ENCODE data around the gene ZFP36L1.
A peak's percentile ranks its signal among the peaks of the same experiment; 100 is the strongest.

Gene ZFP36L1

GRCh38 chr14:68797121-68797670, 4.3 kb upstream of the ZFP36L1 start:
- TF ChIP-seq, protein P1, sequence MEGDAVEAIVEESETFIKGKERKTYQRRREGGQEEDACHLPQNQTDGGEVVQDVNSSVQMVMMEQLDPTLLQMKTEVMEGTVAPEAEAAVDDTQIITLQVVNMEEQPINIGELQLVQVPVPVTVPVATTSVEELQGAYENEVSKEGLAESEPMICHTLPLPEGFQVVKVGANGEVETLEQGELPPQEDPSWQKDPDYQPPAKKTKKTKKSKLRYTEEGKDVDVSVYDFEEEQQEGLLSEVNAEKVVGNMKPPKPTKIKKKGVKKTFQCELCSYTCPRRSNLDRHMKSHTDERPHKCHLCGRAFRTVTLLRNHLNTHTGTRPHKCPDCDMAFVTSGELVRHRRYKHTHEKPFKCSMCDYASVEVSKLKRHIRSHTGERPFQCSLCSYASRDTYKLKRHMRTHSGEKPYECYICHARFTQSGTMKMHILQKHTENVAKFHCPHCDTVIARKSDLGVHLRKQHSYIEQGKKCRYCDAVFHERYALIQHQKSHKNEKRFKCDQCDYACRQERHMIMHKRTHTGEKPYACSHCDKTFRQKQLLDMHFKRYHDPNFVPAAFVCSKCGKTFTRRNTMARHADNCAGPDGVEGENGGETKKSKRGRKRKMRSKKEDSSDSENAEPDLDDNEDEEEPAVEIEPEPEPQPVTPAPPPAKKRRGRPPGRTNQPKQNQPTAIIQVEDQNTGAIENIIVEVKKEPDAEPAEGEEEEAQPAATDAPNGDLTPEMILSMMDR (IDR thresholded peaks at IDR 0.05; ENCODE audit: low read depth, low read length) = no peak
- no peak for DNase-seq
- H3K4me3 ChIP-seq (ENCODE audit: low read depth, low read length) = no peak overlapping the region
- peaks cover 6% of the 10 kb centered on the region for H3K27me3 ChIP-seq (ENCODE audit: insufficient read depth, low read depth, severe bottlenecking)
- H3K27ac ChIP-seq = no peak overlapping the region
- no peaks in the 10 kb centered on the region for H3K36me3 ChIP-seq
- peaks cover 3% of the 10 kb centered on the region for H3K9me3 ChIP-seq (ENCODE audit: severe bottlenecking)

GRCh38 chr14:68796418-68797101, 3.7 kb upstream of the ZFP36L1 start:
- no peaks in the 10 kb centered on the region for H3K36me3 ChIP-seq
- H3K27ac ChIP-seq = no peak overlapping the region; the same call in 1 of the 2 replicates
- peaks cover under 1% of the 10 kb centered on the region for H3K9me3 ChIP-seq (ENCODE audit: severe bottlenecking)
- H3K4me3 ChIP-seq (ENCODE audit: low read depth, low read length) = peak overlapping the region; percentile 90
- TF ChIP-seq, protein P1 (IDR thresholded peaks at IDR 0.05; ENCODE audit: low read depth, low read length) = no peak
- DNase-seq = no peak
- H3K27me3 ChIP-seq (ENCODE audit: insufficient read depth, low read depth, severe bottlenecking) = peaks cover 9% of the 10 kb centered on the region

GRCh38 chr14:68795597-68796417, 2.9 kb upstream of the ZFP36L1 start:
- Histone ChIP-seq H3K27me3 (ENCODE audit: insufficient read depth, low read depth, severe bottlenecking) (peaks cover 9% of the 10 kb centered on the region), H3K9me3 (ENCODE audit: severe bottlenecking) (no peaks in the 10 kb centered on the region), H3K36me3 (no peaks in the 10 kb centered on the region), H3K4me3 (ENCODE audit: low read depth, low read length) (peak overlapping the region; percentile 90), H3K27ac (peak overlapping the region; percentile 89)
- peak; percentile 80 for DNase-seq
- TF ChIP-seq, protein P1 (IDR thresholded peaks at IDR 0.05; ENCODE audit: low read depth, low read length) = peak; percentile 77

DNA sequence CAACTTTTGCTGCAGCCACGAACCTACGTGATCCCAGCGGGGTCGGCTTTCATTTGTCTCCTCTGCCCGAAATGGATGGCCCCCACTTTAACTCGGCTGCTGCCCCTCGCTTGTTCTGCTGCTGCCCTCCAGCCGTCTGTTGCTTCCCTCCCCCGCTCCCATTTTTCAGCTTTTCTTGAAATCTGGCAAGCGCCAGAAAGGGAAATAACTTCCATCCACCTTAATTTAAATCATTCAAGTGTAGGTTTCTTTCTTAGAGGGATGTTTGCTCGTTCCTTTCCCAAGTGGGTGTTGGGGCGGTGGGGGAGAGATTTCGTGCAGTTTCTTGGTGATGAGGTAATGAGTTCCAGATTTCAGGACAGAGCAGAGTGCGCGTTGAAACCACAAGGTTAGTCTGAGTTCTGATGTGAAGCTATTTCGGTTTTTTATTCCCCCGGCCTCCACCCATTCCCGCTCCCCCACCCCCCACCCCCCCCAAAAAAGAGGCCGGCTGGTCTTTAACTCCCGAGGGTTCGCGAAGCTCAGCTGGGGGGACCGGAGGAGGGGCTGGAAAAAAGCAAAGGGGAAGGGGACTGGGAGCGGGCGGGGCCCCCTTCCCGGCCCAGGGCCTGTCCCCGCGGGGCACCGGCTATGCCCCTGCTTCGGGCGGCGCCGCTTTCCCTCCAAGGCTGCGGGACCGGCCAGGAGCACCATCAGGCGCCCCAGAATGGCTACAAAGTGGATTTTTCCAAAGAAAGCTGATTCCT, 2.2 kb upstream of the ZFP36L1 start:
- peak overlapping the region; percentile 89 for H3K27ac ChIP-seq
- H3K36me3 ChIP-seq = no peaks in the 10 kb centered on the region; the same call in 1 of the 2 replicates
- no peaks in the 10 kb centered on the region for H3K9me3 ChIP-seq (ENCODE audit: severe bottlenecking)
- DNase-seq = no peak
- peak overlapping the region; percentile 90 for H3K4me3 ChIP-seq (ENCODE audit: low read depth, low read length)
- TF ChIP-seq, protein P1 (IDR thresholded peaks at IDR 0.05; ENCODE audit: low read depth, low read length) = no peak
- peaks cover 9% of the 10 kb centered on the region for H3K27me3 ChIP-seq (ENCODE audit: insufficient read depth, low read depth, severe bottlenecking)

GRCh38 chr14:68794130-68794850, 1.4 kb upstream of the ZFP36L1 start:
- TF ChIP-seq, protein P1 (IDR thresholded peaks at IDR 0.05; ENCODE audit: low read depth, low read length) = no peak
- no peaks in the 10 kb centered on the region for H3K9me3 ChIP-seq (ENCODE audit: severe bottlenecking)
- peak overlapping the region; percentile 89 for H3K27ac ChIP-seq
- peaks cover 3% of the 10 kb centered on the region for H3K36me3 ChIP-seq
- peak overlapping the region; percentile 90 for H3K4me3 ChIP-seq (ENCODE audit: low read depth, low read length)
- DNase-seq = no peak
- H3K27me3 ChIP-seq (ENCODE audit: insufficient read depth, low read depth, severe bottlenecking) = peaks cover 9% of the 10 kb centered on the region

Measured in WERI-Rb-1 (cell line).